Mesendoderm (in vitro differentiated cells): ENCODE results near the gene DNAJC1.
"Not testable (repeated sequence)": the region's sequence is repeated elsewhere in the genome, so short reads cannot be mapped to it uniquely, and the experiment has no call there.

Experiments used
- DNase-seq: peaks from one replicate; pipeline ENCODE4 v3.0.0; 2013
- H2AK5ac ChIP-seq: 2 replicates; pipeline ENCODE4 v1.6.1; 2013; ENCODE audit warnings: low read length, inconsistent platforms
- H2BK120ac ChIP-seq: 2 replicates; pipeline ENCODE4 v1.6.1; 2013; ENCODE audit warnings: low read depth, mild to moderate bottlenecking, low read length, moderate library complexity, mixed read lengths
- H2BK15ac ChIP-seq: replicated peaks from 2 replicates; pipeline ENCODE4 v1.6.1; 2013; ENCODE audit warnings: low read depth, mild to moderate bottlenecking, moderate library complexity
- H2BK5ac ChIP-seq: 2 replicates; pipeline ENCODE4 v1.6.1; 2013; ENCODE audit warnings: low read length, inconsistent platforms
- H3K18ac ChIP-seq: 2 replicates; pipeline ENCODE4 v1.6.1; 2013; ENCODE audit warnings: mild to moderate bottlenecking, low read length, mixed read lengths
- H3K23ac ChIP-seq: one replicate; pipeline ENCODE4 v1.6.1; 2013; ENCODE audit warnings: low read length
- H3K27ac ChIP-seq: 2 replicates; pipeline ENCODE4 v1.5.1; 2013; ENCODE audit warnings: low read depth, mild to moderate bottlenecking, inconsistent platforms, low read length, moderate library complexity
- H3K27me3 ChIP-seq: 2 replicates; pipeline ENCODE4 v1.6.1; 2013; ENCODE audit warnings: low read length, control low read depth, mild to moderate bottlenecking, inconsistent platforms; ENCODE audit not compliant: insufficient read depth, poor library complexity
- H3K36me3 ChIP-seq: 2 replicates; pipeline ENCODE4 v1.6.1; 2013; ENCODE audit warnings: low read length, inconsistent platforms; ENCODE audit not compliant: control insufficient read depth, insufficient read depth
- H3K4ac ChIP-seq: one replicate; pipeline ENCODE4 v1.6.1; 2013; ENCODE audit warnings: low read depth, mild to moderate bottlenecking, low read length, moderate library complexity
- H3K4me1 ChIP-seq: 2 replicates; pipeline ENCODE4 v1.6.1; 2013; ENCODE audit warnings: low read depth, low read length, inconsistent platforms; ENCODE audit not compliant: control insufficient read depth
- H3K4me2 ChIP-seq: 2 replicates; pipeline ENCODE4 v1.6.1; 2013; ENCODE audit warnings: low read length
- H3K4me3 ChIP-seq: 2 replicates; pipeline ENCODE4 v1.5.1; 2013; ENCODE audit warnings: mild to moderate bottlenecking, low read length
- H3K56ac ChIP-seq: one replicate; pipeline ENCODE4 v1.6.1; 2013; ENCODE audit warnings: low read length
- H3K79me1 ChIP-seq: 2 replicates; pipeline ENCODE4 v1.6.1; 2013; ENCODE audit warnings: low read length, inconsistent platforms
- H3K79me2 ChIP-seq: 2 replicates; pipeline ENCODE4 v1.6.1; 2013; ENCODE audit warnings: mild to moderate bottlenecking, low read length; ENCODE audit not compliant: control insufficient read depth, insufficient read depth
- H3K9ac ChIP-seq: 2 replicates; pipeline ENCODE4 v1.6.1; 2013; ENCODE audit warnings: low read length, inconsistent platforms
- H4K5ac ChIP-seq: one replicate; pipeline ENCODE4 v1.6.1; 2013; ENCODE audit warnings: low read length
- H4K8ac ChIP-seq: one replicate; pipeline ENCODE4 v1.6.1; 2013; ENCODE audit warnings: low read depth, mild to moderate bottlenecking, control low read depth, low read length, moderate library complexity
- WGBS: extraction: QIAGEN DNeasy Blood & Tissue Kit; methylation state at CpG from one replicate; pipeline ENCODE4 v1.1.7; 2013; ENCODE audit warnings: low lambda C conversion rate, missing lambda C conversion rate; ENCODE audit not compliant: insufficient coverage; ENCODE audit errors: extremely low coverage; 5-methylcytosine and 5-hydroxymethylcytosine counted together

Gene DNAJC1

GRCh38 chr10:21849607-21850006, 153.9 kb downstream of the DNAJC1 start:
- no peaks in the 10 kb centered on the region for H3K79me1 ChIP-seq

DNA sequence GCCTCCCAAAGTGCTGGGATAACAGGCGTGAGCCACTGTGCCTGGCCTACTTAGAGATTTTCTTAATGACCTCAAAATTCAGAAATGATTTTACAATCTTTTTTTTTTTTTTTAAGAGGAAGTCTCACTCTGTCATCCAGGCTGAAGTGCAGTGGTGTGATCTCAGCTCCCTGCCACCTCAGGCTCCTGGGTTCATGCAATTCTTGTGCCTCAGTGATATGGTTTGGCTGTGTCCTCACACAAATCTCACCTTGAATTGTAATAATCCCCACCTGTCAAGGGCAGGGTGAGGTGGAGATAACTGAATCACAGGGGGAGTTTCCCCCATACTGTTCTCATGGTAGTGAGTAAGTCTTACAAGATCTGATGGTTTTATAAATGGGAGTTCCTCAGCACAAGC, 159.9 kb downstream of the DNAJC1 start:
- no peak overlapping the region for H2AK5ac ChIP-seq
- no peak overlapping the region for H3K9ac ChIP-seq
- H3K4me1 ChIP-seq = no peaks in the 10 kb centered on the region
- H4K8ac ChIP-seq = no peak overlapping the region
- no peak overlapping the region for H3K27ac ChIP-seq
- no peak overlapping the region for H3K56ac ChIP-seq
- H3K4ac ChIP-seq = no peak overlapping the region
- no peak overlapping the region for H3K4me2 ChIP-seq
- H3K23ac ChIP-seq = no peak overlapping the region
- H3K18ac ChIP-seq = no peak overlapping the region
- H2BK15ac ChIP-seq = no peak overlapping the region
- H3K79me2 ChIP-seq = no peaks in the 10 kb centered on the region
- H3K27me3 ChIP-seq = no peaks in the 10 kb centered on the region
- H3K36me3 ChIP-seq = no peaks in the 10 kb centered on the region
- no peak overlapping the region for H2BK5ac ChIP-seq
- H3K4me3 ChIP-seq = no peak overlapping the region
- no peaks in the 10 kb centered on the region for H3K79me1 ChIP-seq
- H4K5ac ChIP-seq = no peak overlapping the region
- no peak overlapping the region for H2BK120ac ChIP-seq
- DNase-seq = no peak
- no CpG with 5 or more reads among the region's 1 CpG for WGBS

More at GRCh38 chr10:21849607-21850006, 153.9 kb downstream of the DNAJC1 start:
- H3K4me3 ChIP-seq = no peak overlapping the region
- no peak overlapping the region for H3K18ac ChIP-seq
- H3K23ac ChIP-seq = no peak overlapping the region
- H2BK5ac ChIP-seq = no peak overlapping the region
- no peaks in the 10 kb centered on the region for H3K4me1 ChIP-seq
- no peak overlapping the region for H2AK5ac ChIP-seq
- H3K36me3 ChIP-seq = no peaks in the 10 kb centered on the region
- no peaks in the 10 kb centered on the region for H3K27me3 ChIP-seq
- H4K8ac ChIP-seq = no peak overlapping the region
- H4K5ac ChIP-seq = no peak overlapping the region
- no peak overlapping the region for H3K4me2 ChIP-seq
- no peak overlapping the region for H3K56ac ChIP-seq
- no peaks in the 10 kb centered on the region for H3K79me2 ChIP-seq
- no peak overlapping the region for H3K27ac ChIP-seq
- H2BK15ac ChIP-seq = no peak overlapping the region
- WGBS = no CpG with 5 or more reads among the region's 1 CpG
- no peak overlapping the region for H3K4ac ChIP-seq
- no peak overlapping the region for H2BK120ac ChIP-seq
- H3K9ac ChIP-seq = no peak overlapping the region
- no peak for DNase-seq

DNA sequence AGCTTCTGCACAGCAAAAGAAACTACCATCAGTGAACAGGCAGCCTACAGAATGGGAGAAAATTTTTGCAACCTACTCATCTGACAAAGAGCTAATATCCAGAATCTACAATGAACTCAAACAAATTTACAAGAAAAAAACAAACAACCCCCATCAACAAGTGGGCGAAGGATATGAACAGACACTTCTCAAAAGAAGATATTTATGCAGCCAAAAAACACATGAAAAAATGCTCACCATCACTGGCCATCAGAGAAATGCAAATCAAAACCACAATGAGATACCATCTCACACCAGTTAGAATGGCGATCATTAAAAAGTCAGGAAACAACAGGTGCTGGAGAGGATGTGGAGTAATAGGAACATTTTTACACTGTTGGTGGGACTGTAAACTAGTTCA, 162.3 kb downstream of the DNAJC1 start:
- H2AK5ac ChIP-seq, H3K79me2 ChIP-seq, H3K27me3 ChIP-seq, H3K56ac ChIP-seq, H3K18ac ChIP-seq, H3K36me3 ChIP-seq, H3K4me2 ChIP-seq, H4K5ac ChIP-seq, H3K27ac ChIP-seq, H3K79me1 ChIP-seq, H3K23ac ChIP-seq, H3K4me3 ChIP-seq, H2BK5ac ChIP-seq, DNase-seq, H4K8ac ChIP-seq, H2BK120ac ChIP-seq, H3K9ac ChIP-seq, H2BK15ac ChIP-seq, H3K4me1 ChIP-seq, H3K4ac ChIP-seq: not testable (repeated sequence)
- WGBS = no CpG with 5 or more reads among the region's 2 CpGs

DNA sequence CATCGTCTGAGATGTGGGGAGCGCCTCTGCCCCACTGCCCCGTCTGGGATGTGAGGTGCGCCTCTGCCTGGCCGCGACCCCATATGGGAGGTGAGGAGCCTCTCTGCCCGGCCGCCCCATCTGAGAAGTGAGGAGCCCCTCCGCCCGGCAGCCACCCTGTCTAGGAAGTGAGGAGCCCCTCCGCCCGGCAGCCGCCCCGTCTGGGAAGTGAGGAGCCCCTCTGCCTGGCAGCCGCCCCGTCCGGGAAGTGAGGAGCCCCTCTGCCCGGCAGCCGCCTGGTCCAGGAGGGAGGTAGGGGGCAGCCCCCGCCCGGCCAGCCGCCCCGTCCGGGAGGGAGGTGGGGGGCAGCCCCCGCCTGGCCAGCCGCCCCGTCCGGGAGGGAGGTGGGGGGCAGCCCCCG, 166.0 kb downstream of the DNAJC1 start:
- not testable (repeated sequence) for H3K4ac ChIP-seq, H2BK5ac ChIP-seq, H4K5ac ChIP-seq, H3K36me3 ChIP-seq, DNase-seq, H3K4me3 ChIP-seq, H3K79me2 ChIP-seq, H3K4me1 ChIP-seq, H3K4me2 ChIP-seq, H3K27me3 ChIP-seq, H3K27ac ChIP-seq, H3K9ac ChIP-seq, H2AK5ac ChIP-seq, H3K18ac ChIP-seq, H2BK15ac ChIP-seq, H3K79me1 ChIP-seq, H2BK120ac ChIP-seq, H3K56ac ChIP-seq, H3K23ac ChIP-seq, H4K8ac ChIP-seq
- WGBS = no CpG with 5 or more reads among the region's 29 CpGs

- H2BK120ac ChIP-seq, H3K79me1 ChIP-seq, H3K36me3 ChIP-seq, H2AK5ac ChIP-seq, DNase-seq, H3K23ac ChIP-seq, H4K5ac ChIP-seq, H3K56ac ChIP-seq, H3K4me2 ChIP-seq, H4K8ac ChIP-seq, H3K9ac ChIP-seq, H3K27me3 ChIP-seq, H3K27ac ChIP-seq, H3K79me2 ChIP-seq, H3K4me1 ChIP-seq, H2BK15ac ChIP-seq, H3K4ac ChIP-seq, H2BK5ac ChIP-seq, H3K4me3 ChIP-seq, H3K18ac ChIP-seq: not testable (repeated sequence)
- WGBS = no CpG with 5 or more reads among the region's 10 CpGs
Observed at GRCh38 chr10:21834574-21834973, 169.0 kb downstream of the DNAJC1 start.

- no peak overlapping the region for H3K56ac ChIP-seq
- H4K8ac ChIP-seq = no peak overlapping the region
- WGBS = 100% methylated on average over 1 of the region's 1 CpG
- no peak overlapping the region for H3K4me3 ChIP-seq
- H2BK120ac ChIP-seq = no peak overlapping the region
- no peaks in the 10 kb centered on the region for H3K36me3 ChIP-seq
- no peaks in the 10 kb centered on the region for H3K79me2 ChIP-seq
- no peak overlapping the region for H3K18ac ChIP-seq
- H3K4ac ChIP-seq = no peak overlapping the region
- no peak overlapping the region for H4K5ac ChIP-seq
- no peak overlapping the region for H3K23ac ChIP-seq
- H3K27me3 ChIP-seq = no peaks in the 10 kb centered on the region
- no peak overlapping the region for H3K27ac ChIP-seq
- no peak overlapping the region for H2BK15ac ChIP-seq
- H3K4me2 ChIP-seq = no peak overlapping the region
- H2BK5ac ChIP-seq = no peak overlapping the region
- H3K79me1 ChIP-seq = no peaks in the 10 kb centered on the region
- no peak overlapping the region for H3K9ac ChIP-seq
- H3K4me1 ChIP-seq = no peaks in the 10 kb centered on the region
- H2AK5ac ChIP-seq = no peak overlapping the region
- no peak for DNase-seq
Observed at GRCh38 chr10:21832821-21833130, 170.8 kb downstream of the DNAJC1 start.
